Hepatocyte (in vitro differentiated cells): ENCODE measurements around the gene ZFR2. TPM values are rescaled to one million over a fixed set of nuclear protein-coding genes. Genes with fewer than 3 reads are reported as not detected.
A peak's percentile ranks its signal among the peaks of the same experiment; 100 is the strongest.

Source experiments
- DNase-seq: peaks from one replicate; pipeline ENCODE4 v3.0.0-alpha.2; 2016; ENCODE audit warnings: low spot score
- H2AFZ ChIP-seq: fragments of 200-600 bp; sonication (generic); 2 replicates; pipeline ENCODE4 v1.6.0; 2016; ENCODE audit warnings: antibody characterized with exemption, mild to moderate bottlenecking
- H3K27ac ChIP-seq: fragments of 200-600 bp; sonication (generic); 2 replicates; pipeline ENCODE4 v1.5.1; 2016; ENCODE audit warnings: mild to moderate bottlenecking
- H3K27me3 ChIP-seq: fragments of 200-600 bp; sonication (generic); 2 replicates; pipeline ENCODE4 v1.6.1; 2016
- H3K36me3 ChIP-seq: fragments of 200-600 bp; sonication (generic); replicated peaks from 2 replicates; pipeline ENCODE4 v1.5.1; 2016; ENCODE audit warnings: low read depth; ENCODE audit not compliant: insufficient read depth
- H3K4me1 ChIP-seq: fragments of 200-600 bp; sonication (generic); 2 replicates; pipeline ENCODE4 v1.5.1; 2016; ENCODE audit warnings: mild to moderate bottlenecking, moderate library complexity; ENCODE audit not compliant: insufficient read depth
- H3K4me2 ChIP-seq: fragments of 200-600 bp; sonication (generic); 2 replicates; pipeline ENCODE4 v1.6.0; 2016
- H3K4me3 ChIP-seq: fragments of 200-600 bp; sonication (generic); 2 replicates; pipeline ENCODE4 v1.5.1; 2016; ENCODE audit warnings: mild to moderate bottlenecking
- H3K79me2 ChIP-seq: fragments of 200-600 bp; sonication (generic); 2 replicates; pipeline ENCODE4 v1.6.0; 2017; ENCODE audit warnings: mild to moderate bottlenecking
- H3K9me2 ChIP-seq: fragments of 200-600 bp; sonication (generic); replicated peaks from 2 replicates; pipeline ENCODE4 v1.6.0; 2017; ENCODE audit warnings: mild to moderate bottlenecking; ENCODE audit not compliant: insufficient read depth
- H3K9me3 ChIP-seq: fragments of 200-600 bp; sonication (generic); 2 replicates; pipeline ENCODE4 v1.5.1; 2016; ENCODE audit warnings: low read depth, mild to moderate bottlenecking
- H4K20me1 ChIP-seq: fragments of 200-600 bp; sonication (generic); 2 replicates; pipeline ENCODE4 v1.6.0; 2016; ENCODE audit warnings: mild to moderate bottlenecking; ENCODE audit not compliant: insufficient read depth, poor library complexity, severe bottlenecking
- CTCF ChIP-seq: fragments of 200-600 bp; sonication (generic); IDR thresholded peaks from 2 replicates; pipeline ENCODE4 v1.5.1; 2016; ENCODE audit warnings: antibody characterized with exemption, mild to moderate bottlenecking; ENCODE audit not compliant: poor library complexity
- EZH2 ChIP-seq: fragments of 200-600 bp; sonication (generic); IDR thresholded peaks from 2 replicates; pipeline ENCODE4 v1.6.1; 2016; ENCODE audit warnings: antibody characterized with exemption, mild to moderate bottlenecking, borderline replicate concordance
- EZH2phosphoT487 ChIP-seq: fragments of 200-600 bp; sonication (generic); IDR thresholded peaks from one replicate; pipeline ENCODE4 v1.6.1; 2018; ENCODE audit warnings: antibody characterized with exemption, mild to moderate bottlenecking, low read depth, moderate library complexity; ENCODE audit not compliant: unreplicated experiment, severe bottlenecking
- WGBS: methylation state at CpG from one replicate; pipeline ENCODE4 v1.1.6; 2016; ENCODE audit warnings: low lambda C conversion rate; ENCODE audit errors: missing lambda C conversion rate; 5-methylcytosine and 5-hydroxymethylcytosine counted together
- polyA plus RNA-seq: library from polyadenylated mRNA; unstranded; fragments of >200 nt; fragmentation: Nextera tagmentation; extraction: Ambion mirVana; gene quantifications from 2 replicates; pipeline ENCODE4 v1.2.1, GENCODE V29; 2016
- total RNA-seq: library from RNA; depleted of rRNA; stranded (reverse); fragments of >200 nt; gene quantifications from 2 replicates; pipeline ENCODE4 v1.2.3, GENCODE V29; 2014

ZFR2 gene
- total and polyA plus RNA-seq, 2 experiments from 2014 or later: 0.97 to 1.7 TPM

GRCh38 chr19:3904233-3904632 is 35.4 kb upstream of the ZFR2 start:
- no peak overlapping the region for H2AFZ ChIP-seq
- H3K27ac ChIP-seq: no peak overlapping the region
- no peaks in the 10 kb centered on the region for H3K4me1 ChIP-seq
- H3K9me3 ChIP-seq: no peaks in the 10 kb centered on the region
- no peak overlapping the region for H3K4me3 ChIP-seq
- no peaks in the 10 kb centered on the region for H3K36me3 ChIP-seq
- DNase-seq: no peak
- TF ChIP-seq CTCF (no peak), EZH2phosphoT487 (no peak), EZH2 (no peak)
- H4K20me1 ChIP-seq: no peaks in the 10 kb centered on the region
- 96% methylated on average over 8 of the region's 8 CpGs for WGBS
- no peaks in the 10 kb centered on the region for H3K27me3 ChIP-seq
- no peak overlapping the region for H3K4me2 ChIP-seq
- H3K79me2 ChIP-seq: no peaks in the 10 kb centered on the region
- H3K9me2 ChIP-seq: no peaks in the 10 kb centered on the region

- H3K4me2 ChIP-seq: no peak overlapping the region
- no peak overlapping the region for H3K4me3 ChIP-seq
- no peaks in the 10 kb centered on the region for H3K36me3 ChIP-seq
- H3K9me2 ChIP-seq: no peaks in the 10 kb centered on the region
- TF ChIP-seq EZH2 (no peak), CTCF (no peak), EZH2phosphoT487 (no peak)
- H3K79me2 ChIP-seq: no peaks in the 10 kb centered on the region
- no peak overlapping the region for H3K27ac ChIP-seq
- no peaks in the 10 kb centered on the region for H3K4me1 ChIP-seq
- WGBS: 83% methylated on average over 15 of the region's 15 CpGs
- no peaks in the 10 kb centered on the region for H3K27me3 ChIP-seq
- no peak for DNase-seq
- H4K20me1 ChIP-seq: no peaks in the 10 kb centered on the region
- H2AFZ ChIP-seq: no peak overlapping the region
- H3K9me3 ChIP-seq: no peaks in the 10 kb centered on the region
Measured at GRCh38 chr19:3902317-3902973, 33.6 kb upstream of the ZFR2 start.

GRCh38 chr19:3899531-3900294 is 30.9 kb upstream of the ZFR2 start:
- no peaks in the 10 kb centered on the region for H4K20me1 ChIP-seq
- no peak overlapping the region for H3K27ac ChIP-seq
- no peaks in the 10 kb centered on the region for H3K9me3 ChIP-seq
- no peak overlapping the region for H2AFZ ChIP-seq
- H3K4me1 ChIP-seq: no peaks in the 10 kb centered on the region
- H3K4me3 ChIP-seq: no peak overlapping the region
- no peaks in the 10 kb centered on the region for H3K27me3 ChIP-seq
- H3K79me2 ChIP-seq: no peaks in the 10 kb centered on the region
- no peaks in the 10 kb centered on the region for H3K36me3 ChIP-seq
- TF ChIP-seq EZH2phosphoT487 (no peak), CTCF (no peak), EZH2 (no peak)
- WGBS: 70% methylated on average over 18 of the region's 18 CpGs
- H3K9me2 ChIP-seq: no peaks in the 10 kb centered on the region
- peak; percentile 16 for DNase-seq
- H3K4me2 ChIP-seq: no peak overlapping the region
